GM19372 (cell line): ENCODE data around the gene EME2.

ENCODE experiments used
- ATAC-seq: cut with Tn5 transposase; IDR thresholded peaks from one replicate; pipeline ENCODE4 v1.9.1; 2021; ENCODE audit warnings: mild to moderate bottlenecking, low read depth, moderate library complexity; ENCODE audit not compliant: unreplicated experiment

Gene EME2

GRCh38 chr16:1765826-1766225 is 6.8 kb upstream of the EME2 start:
- ATAC-seq, result no peak

- no peak for ATAC-seq
Measured at GRCh38 chr16:1766231-1766630, 6.4 kb upstream of the EME2 start.

- no peak for ATAC-seq
Measured at GRCh38 chr16:1766701-1767100, 5.9 kb upstream of the EME2 start.

- ATAC-seq, result no peak
Measured at GRCh38 chr16:1767116-1767994, 5.3 kb upstream of the EME2 start.

GRCh38 chr16:1768061-1768766 is 4.4 kb upstream of the EME2 start:
- no peak for ATAC-seq

GRCh38 chr16:1768767-1769401 is 3.7 kb upstream of the EME2 start:
- no peak for ATAC-seq

GRCh38 chr16:1769402-1770300 is 3.0 kb upstream of the EME2 start:
- no peak for ATAC-seq

- no peak for ATAC-seq
Measured at GRCh38 chr16:1770328-1771187, 2.1 kb upstream of the EME2 start.

- peak; percentile 36 for ATAC-seq
Measured at GRCh38 chr16:1771188-1771863, 1.3 kb upstream of the EME2 start, which contains the start of gene NME3. TSS of gene NME3 (minus strand) at chr16:1771543. CDS start at chr16:1771534, 9 bp downstream.

GRCh38 chr16:1771864-1772361 is 697 bp upstream of the EME2 start:
- ATAC-seq, result no peak

GRCh38 chr16:1772908-1773702 is 495 bp downstream of the EME2 start, which contains the start of gene MRPS34:
TSS of gene MRPS34 (minus strand) at chr16:1773134. CDS start at chr16:1773119, 15 bp downstream.
- ATAC-seq, result peak; percentile 53

- ATAC-seq, result no peak
Measured at GRCh38 chr16:1773703-1774447, 1.3 kb downstream of the EME2 start.

GRCh38 chr16:1774448-1774780 is 1.8 kb downstream of the EME2 start:
- ATAC-seq, result no peak

GRCh38 chr16:1775006-1775845 is 2.6 kb downstream of the EME2 start:
- ATAC-seq, result no peak

GRCh38 chr16:1775846-1776671 is 3.4 kb downstream of the EME2 start:
- no peak for ATAC-seq

GRCh38 chr16:1776672-1776955 is 4.0 kb downstream of the EME2 start:
- ATAC-seq, result no peak
